ENCODE data around the gene CDK5RAP2.

The CDK5RAP2 gene

GRCh38 chr9:120612218-120612617 lies 32.3 kb upstream of the CDK5RAP2 start:
- no peaks in the 10 kb centered on the region for H3K27me3 ChIP-seq (ENCODE audit: insufficient read depth, low read length)
- H3K9me3 ChIP-seq (ENCODE audit: insufficient read depth, low read depth, low read length) = no peaks in the 10 kb centered on the region
- H3K4me1 ChIP-seq (ENCODE audit: insufficient read depth, low read length) = no peaks in the 10 kb centered on the region
- H3K27ac ChIP-seq (ENCODE audit: low read length) = no peak overlapping the region
- no peak overlapping the region for H3K4me3 ChIP-seq (ENCODE audit: low read length)
- H3K36me3 ChIP-seq (ENCODE audit: insufficient read depth, low read depth, low read length) = no peaks in the 10 kb centered on the region
- H3K9ac ChIP-seq (ENCODE audit: low read depth, low read length) = no peak overlapping the region

- H3K4me3 ChIP-seq (ENCODE audit: low read length) = no peak overlapping the region
- no peaks in the 10 kb centered on the region for H3K36me3 ChIP-seq (ENCODE audit: insufficient read depth, low read depth, low read length)
- no peaks in the 10 kb centered on the region for H3K9me3 ChIP-seq (ENCODE audit: insufficient read depth, low read depth, low read length)
- H3K27ac ChIP-seq (ENCODE audit: low read length) = no peak overlapping the region
- H3K4me1 ChIP-seq (ENCODE audit: insufficient read depth, low read length) = no peaks in the 10 kb centered on the region
- no peak overlapping the region for H3K9ac ChIP-seq (ENCODE audit: low read depth, low read length)
- no peaks in the 10 kb centered on the region for H3K27me3 ChIP-seq (ENCODE audit: insufficient read depth, low read length)
These were observed 31.7 kb upstream of the CDK5RAP2 start for GRCh38 chr9:120611690-120612068.

- no peak overlapping the region for H3K4me3 ChIP-seq (ENCODE audit: low read length)
- no peaks in the 10 kb centered on the region for H3K36me3 ChIP-seq (ENCODE audit: insufficient read depth, low read depth, low read length)
- H3K4me1 ChIP-seq (ENCODE audit: insufficient read depth, low read length) = no peaks in the 10 kb centered on the region
- no peaks in the 10 kb centered on the region for H3K9me3 ChIP-seq (ENCODE audit: insufficient read depth, low read depth, low read length)
- no peak overlapping the region for H3K9ac ChIP-seq (ENCODE audit: low read depth, low read length)
- H3K27me3 ChIP-seq (ENCODE audit: insufficient read depth, low read length) = no peaks in the 10 kb centered on the region
- H3K27ac ChIP-seq (ENCODE audit: low read length) = no peak overlapping the region
These were observed 31.2 kb upstream of the CDK5RAP2 start for GRCh38 chr9:120610975-120611689.

GRCh38 chr9:120609636-120610035 lies 29.7 kb upstream of the CDK5RAP2 start:
- H3K4me3 ChIP-seq (ENCODE audit: low read length) = no peak overlapping the region
- no peak overlapping the region for H3K27ac ChIP-seq (ENCODE audit: low read length)
- no peaks in the 10 kb centered on the region for H3K27me3 ChIP-seq (ENCODE audit: insufficient read depth, low read length)
- no peaks in the 10 kb centered on the region for H3K4me1 ChIP-seq (ENCODE audit: insufficient read depth, low read length)
- H3K36me3 ChIP-seq (ENCODE audit: insufficient read depth, low read depth, low read length) = no peaks in the 10 kb centered on the region
- H3K9me3 ChIP-seq (ENCODE audit: insufficient read depth, low read depth, low read length) = no peaks in the 10 kb centered on the region
- H3K9ac ChIP-seq (ENCODE audit: low read depth, low read length) = no peak overlapping the region

- Histone ChIP-seq H3K9ac (ENCODE audit: low read depth, low read length) (no peak overlapping the region), H3K27ac (ENCODE audit: low read length) (no peak overlapping the region), H3K36me3 (ENCODE audit: insufficient read depth, low read depth, low read length) (no peaks in the 10 kb centered on the region), H3K27me3 (ENCODE audit: insufficient read depth, low read length) (no peaks in the 10 kb centered on the region), H3K4me3 (ENCODE audit: low read length) (no peak overlapping the region), H3K4me1 (ENCODE audit: insufficient read depth, low read length) (no peaks in the 10 kb centered on the region), H3K9me3 (ENCODE audit: insufficient read depth, low read depth, low read length) (no peaks in the 10 kb centered on the region)
These were observed 28.5 kb upstream of the CDK5RAP2 start for GRCh38 chr9:120608421-120608820.

DNA sequence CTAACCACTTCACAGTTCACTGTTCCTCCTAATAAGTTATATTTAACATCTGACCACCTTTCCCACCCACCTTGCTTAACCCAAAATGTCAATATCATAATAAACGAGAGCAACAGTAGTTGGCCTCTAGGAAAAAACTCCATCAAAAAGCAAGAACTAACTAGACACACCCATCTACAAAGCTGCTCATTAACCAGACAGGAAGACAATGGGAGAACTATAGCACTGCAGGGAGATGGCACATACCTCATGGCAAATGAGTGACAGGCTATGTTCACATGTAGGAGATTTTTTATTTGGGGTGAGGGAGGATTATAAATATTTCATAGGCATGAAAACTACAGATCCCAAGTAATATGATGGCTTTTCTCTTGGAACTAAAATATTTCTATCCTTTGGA lies 23.6 kb upstream of the CDK5RAP2 start:
- no peak overlapping the region for H3K9ac ChIP-seq (ENCODE audit: low read depth, low read length)
- no peak overlapping the region for H3K4me3 ChIP-seq (ENCODE audit: low read length)
- no peaks in the 10 kb centered on the region for H3K4me1 ChIP-seq (ENCODE audit: insufficient read depth, low read length)
- no peaks in the 10 kb centered on the region for H3K9me3 ChIP-seq (ENCODE audit: insufficient read depth, low read depth, low read length)
- H3K36me3 ChIP-seq (ENCODE audit: insufficient read depth, low read depth, low read length) = no peaks in the 10 kb centered on the region
- H3K27ac ChIP-seq (ENCODE audit: low read length) = no peak overlapping the region
- no peaks in the 10 kb centered on the region for H3K27me3 ChIP-seq (ENCODE audit: insufficient read depth, low read length)

DNA sequence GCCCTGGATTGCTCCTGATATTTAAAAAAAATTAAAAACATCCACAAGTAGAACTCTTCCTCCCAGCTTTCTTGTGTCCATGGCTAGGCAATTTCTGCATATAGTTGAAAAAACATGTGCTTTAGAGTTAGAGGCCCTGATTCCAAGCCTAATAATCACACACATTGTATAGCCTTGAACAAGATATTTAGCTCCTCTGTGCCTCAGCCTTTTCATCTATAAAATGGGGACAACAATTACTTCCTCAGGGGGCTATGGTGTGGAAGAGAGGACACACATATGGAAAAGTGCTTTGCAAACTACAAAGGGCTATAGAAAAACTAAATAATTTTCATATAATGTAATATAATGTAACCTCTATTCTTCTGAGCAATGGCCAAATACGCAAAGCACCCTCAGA lies 23.0 kb upstream of the CDK5RAP2 start:
- H3K4me3 ChIP-seq (ENCODE audit: low read length) = no peak overlapping the region
- H3K27me3 ChIP-seq (ENCODE audit: insufficient read depth, low read length) = no peaks in the 10 kb centered on the region
- no peak overlapping the region for H3K9ac ChIP-seq (ENCODE audit: low read depth, low read length)
- no peaks in the 10 kb centered on the region for H3K9me3 ChIP-seq (ENCODE audit: insufficient read depth, low read depth, low read length)
- H3K4me1 ChIP-seq (ENCODE audit: insufficient read depth, low read length) = no peaks in the 10 kb centered on the region
- H3K36me3 ChIP-seq (ENCODE audit: insufficient read depth, low read depth, low read length) = no peaks in the 10 kb centered on the region
- no peak overlapping the region for H3K27ac ChIP-seq (ENCODE audit: low read length)

DNA sequence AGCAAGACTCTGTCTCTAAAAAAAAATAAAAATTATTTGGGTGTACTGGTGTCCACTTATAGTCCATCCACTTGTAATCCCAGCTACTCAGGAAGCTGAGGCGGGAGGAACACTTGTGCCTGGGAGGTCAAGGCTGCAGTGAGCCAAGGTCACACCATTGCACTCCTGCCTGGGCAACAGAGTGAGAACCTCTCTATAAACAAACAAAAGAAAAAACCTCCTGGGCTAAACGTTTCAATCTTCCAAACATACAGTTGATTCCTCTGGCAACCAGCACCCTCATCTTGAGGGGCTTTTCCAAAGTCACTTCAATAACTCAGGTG lies 13.9 kb upstream of the CDK5RAP2 start:
- Histone ChIP-seq H3K27ac (ENCODE audit: low read length) (no peak overlapping the region), H3K4me1 (ENCODE audit: insufficient read depth, low read length) (no peaks in the 10 kb centered on the region), H3K4me3 (ENCODE audit: low read length) (no peak overlapping the region), H3K9me3 (ENCODE audit: insufficient read depth, low read depth, low read length) (no peaks in the 10 kb centered on the region; the same call in 1 of the 2 replicates), H3K27me3 (ENCODE audit: insufficient read depth, low read length) (no peaks in the 10 kb centered on the region), H3K36me3 (ENCODE audit: insufficient read depth, low read depth, low read length) (no peaks in the 10 kb centered on the region), H3K9ac (ENCODE audit: low read depth, low read length) (no peak overlapping the region)

GRCh38 chr9:120593250-120593954 lies 13.4 kb upstream of the CDK5RAP2 start:
- Histone ChIP-seq H3K27ac (ENCODE audit: low read length) (no peak overlapping the region), H3K9me3 (ENCODE audit: insufficient read depth, low read depth, low read length) (no peaks in the 10 kb centered on the region; the same call in 1 of the 2 replicates), H3K36me3 (ENCODE audit: insufficient read depth, low read depth, low read length) (no peaks in the 10 kb centered on the region)

DNA sequence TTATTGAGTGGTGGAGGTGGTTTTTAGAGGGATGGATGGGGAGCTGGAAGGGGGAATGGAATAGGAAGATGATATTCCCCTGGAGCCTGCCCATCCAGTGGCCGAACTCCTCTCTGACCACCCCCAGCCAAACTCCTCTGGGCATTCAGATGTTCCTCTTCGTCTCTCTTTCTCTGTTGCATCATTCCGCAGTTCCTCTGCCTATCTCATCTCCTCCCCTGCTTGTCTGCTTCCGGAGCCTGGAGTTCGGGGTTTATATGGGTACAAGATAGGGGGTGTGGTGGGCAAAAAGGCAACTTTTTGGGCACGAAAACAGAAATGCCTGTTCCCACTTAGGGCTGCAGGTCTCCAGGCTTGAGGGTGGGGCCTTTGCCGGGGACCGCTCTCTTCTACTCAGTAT lies 12.2 kb upstream of the CDK5RAP2 start:
- H3K27me3 ChIP-seq (ENCODE audit: insufficient read depth, low read length) = no peaks in the 10 kb centered on the region
- no peaks in the 10 kb centered on the region for H3K4me1 ChIP-seq (ENCODE audit: insufficient read depth, low read length)
- no peak overlapping the region for H3K9ac ChIP-seq (ENCODE audit: low read depth, low read length)
- no peak overlapping the region for H3K27ac ChIP-seq (ENCODE audit: low read length)
- H3K4me3 ChIP-seq (ENCODE audit: low read length) = no peak overlapping the region
- H3K9me3 ChIP-seq (ENCODE audit: insufficient read depth, low read depth, low read length) = no peaks in the 10 kb centered on the region; the same call in 1 of the 2 replicates
- no peaks in the 10 kb centered on the region for H3K36me3 ChIP-seq (ENCODE audit: insufficient read depth, low read depth, low read length)

More at GRCh38 chr9:120593250-120593954, 13.4 kb upstream of the CDK5RAP2 start:
- H3K27me3 ChIP-seq (ENCODE audit: insufficient read depth, low read length) = no peaks in the 10 kb centered on the region
- no peak overlapping the region for H3K4me3 ChIP-seq (ENCODE audit: low read length)
- H3K9ac ChIP-seq (ENCODE audit: low read depth, low read length) = no peak overlapping the region
- no peaks in the 10 kb centered on the region for H3K4me1 ChIP-seq (ENCODE audit: insufficient read depth, low read length)

- no peak overlapping the region for H3K4me3 ChIP-seq (ENCODE audit: low read length)
- H3K27me3 ChIP-seq (ENCODE audit: insufficient read depth, low read length) = no peaks in the 10 kb centered on the region
- H3K27ac ChIP-seq (ENCODE audit: low read length) = no peak overlapping the region
- H3K4me1 ChIP-seq (ENCODE audit: insufficient read depth, low read length) = no peaks in the 10 kb centered on the region
- H3K9ac ChIP-seq (ENCODE audit: low read depth, low read length) = no peak overlapping the region
- no peaks in the 10 kb centered on the region for H3K9me3 ChIP-seq (ENCODE audit: insufficient read depth, low read depth, low read length)
- H3K36me3 ChIP-seq (ENCODE audit: insufficient read depth, low read depth, low read length) = no peaks in the 10 kb centered on the region
These were observed 7.4 kb upstream of the CDK5RAP2 start for GRCh38 chr9:120587328-120587727.

DNA sequence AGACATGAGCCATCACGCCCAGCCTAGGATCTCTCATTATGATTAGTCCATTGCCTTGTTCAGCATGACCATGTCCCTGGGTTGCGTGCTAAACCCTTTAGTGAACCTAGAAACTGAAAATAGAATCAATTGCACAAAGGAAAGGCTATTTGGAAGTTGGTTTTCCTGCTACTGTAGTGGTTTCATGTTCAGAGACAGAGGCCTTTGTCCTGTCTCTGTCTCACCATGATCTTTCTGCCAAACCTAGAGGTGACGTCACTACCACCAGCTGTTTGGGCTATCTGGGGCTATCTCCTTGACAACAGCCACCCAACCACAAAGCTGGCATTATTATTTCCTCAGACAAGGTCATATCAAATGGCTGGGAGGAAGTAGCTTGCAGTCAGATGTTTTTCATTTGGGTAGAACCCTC lies 4.0 kb upstream of the CDK5RAP2 start:
- Histone ChIP-seq H3K4me3 (ENCODE audit: low read length) (no peak overlapping the region), H3K36me3 (ENCODE audit: insufficient read depth, low read depth, low read length) (no peaks in the 10 kb centered on the region), H3K4me1 (ENCODE audit: insufficient read depth, low read length) (no peaks in the 10 kb centered on the region)

More for the DNA sequence above, 4.0 kb upstream of the CDK5RAP2 start:
- Histone ChIP-seq H3K27ac (ENCODE audit: low read length) (no peak overlapping the region), H3K27me3 (ENCODE audit: insufficient read depth, low read length) (no peaks in the 10 kb centered on the region), H3K9me3 (ENCODE audit: insufficient read depth, low read depth, low read length) (no peaks in the 10 kb centered on the region), H3K9ac (ENCODE audit: low read depth, low read length) (no peak overlapping the region; the same call in 1 of the 2 replicates)
